HepG2 (cell line): ENCODE data around the gene CYP46A1.

ENCODE experiments used
- CTCF ChIP-seq: sonication (generic); formaldehyde crosslinking; IDR thresholded peaks from 2 replicates; pipeline ENCODE4 v1.5.0; 2020; ENCODE audit warnings: mild to moderate bottlenecking, missing genetic modification reagents, moderate library complexity
- HMGXB4 ChIP-seq, 2 experiments: sonication (generic) in 1 of 2; formaldehyde crosslinking in 1 of 2; IDR thresholded peaks; 2 replicates each; pipeline versions ENCODE4 v1.4.0 to v1.6.1; 2018 to 2020; ENCODE audit warnings: missing genetic modification reagents in 2 of 2, borderline replicate concordance in 1 of 2, low read depth in 1 of 2, mild to moderate bottlenecking in 1 of 2, missing biosample characterization in 1 of 2
- JUNB ChIP-seq: sonication (generic); formaldehyde crosslinking; IDR thresholded peaks from 2 replicates; pipeline ENCODE4 v1.8.0; 2022; ENCODE audit warnings: missing genetic modification reagents, mild to moderate bottlenecking, borderline replicate concordance
- NFAT5 ChIP-seq: sonication (generic); formaldehyde crosslinking; IDR thresholded peaks from 2 replicates; pipeline ENCODE4 v1.4.0; 2020; ENCODE audit warnings: missing genetic modification reagents
- POLR2AphosphoS5 ChIP-seq: IDR thresholded peaks from 2 replicates; pipeline ENCODE4 v1.6.1; 2012; ENCODE audit warnings: low read depth, low read length
- ZNF292 ChIP-seq: sonication (generic); formaldehyde crosslinking; IDR thresholded peaks from 2 replicates; pipeline ENCODE4 v1.8.1; 2022; ENCODE audit warnings: mild to moderate bottlenecking, low read depth, missing genetic modification reagents, borderline replicate concordance
- ZNF468 ChIP-seq: sonication (generic); formaldehyde crosslinking; IDR thresholded peaks from 2 replicates; pipeline ENCODE4 v1.8.0; 2022; ENCODE audit warnings: mild to moderate bottlenecking, moderate library complexity, missing genetic modification reagents

- TF ChIP-seq HMGXB4 (CRISPR knock-in tag; IDR thresholded peaks at IDR 0.05; ENCODE audit: borderline replicate concordance in 1 of 2, low read depth in 1 of 2), result no peak
- TF ChIP-seq CTCF (CRISPR knock-in tag), result no peak
- TF ChIP-seq POLR2AphosphoS5, result no peak
- no peak for TF ChIP-seq ZNF468 (CRISPR knock-in tag)
- TF ChIP-seq NFAT5, result no peak
- TF ChIP-seq ZNF292 (CRISPR knock-in tag), result no peak
- no peak for TF ChIP-seq JUNB (CRISPR knock-in tag)
Measured at GRCh38 chr14:99688629-99689028, 4.5 kb downstream of the CYP46A1 start.
